NT2/D1 (cell line): ENCODE measurements around the gene RASGRP2.

Experiments used
- DNase-seq: peaks from one replicate; pipeline ENCODE4 v3.0.0-alpha.2; 2011; ENCODE audit warnings: low read depth, low spot score
- H3K27me3 ChIP-seq: 2 replicates; pipeline ENCODE4 v1.6.0; 2011; ENCODE audit warnings: mild to moderate bottlenecking; ENCODE audit not compliant: insufficient read length, insufficient read depth
- H3K36me3 ChIP-seq: 2 replicates; pipeline ENCODE4 v1.6.1; 2011; ENCODE audit warnings: mild to moderate bottlenecking, low read length, mixed read lengths; ENCODE audit not compliant: insufficient read depth, insufficient read length
- H3K4me1 ChIP-seq: 2 replicates; pipeline ENCODE4 v1.5.1; 2011; ENCODE audit not compliant: insufficient read depth, insufficient read length
- H3K4me3 ChIP-seq: 2 replicates; pipeline ENCODE4 v1.5.1; 2011; ENCODE audit warnings: low read depth; ENCODE audit not compliant: insufficient read length
- H3K9ac ChIP-seq: 2 replicates; pipeline ENCODE4 v1.6.0; 2011; ENCODE audit warnings: low read depth; ENCODE audit not compliant: insufficient read length
- H3K9me3 ChIP-seq: 2 replicates; pipeline ENCODE4 v1.5.1; 2011; ENCODE audit warnings: mild to moderate bottlenecking, low read length; ENCODE audit not compliant: insufficient read depth
- SUZ12 ChIP-seq: IDR thresholded peaks from 2 replicates; pipeline ENCODE4 v1.6.1; 2011; ENCODE audit not compliant: insufficient read length, insufficient read depth; ENCODE audit errors: extremely low read depth
- YY1 ChIP-seq: IDR thresholded peaks from 2 replicates; pipeline ENCODE4 v1.6.1; 2011; ENCODE audit not compliant: insufficient read length, insufficient read depth
- ZNF274 ChIP-seq: IDR thresholded peaks from 2 replicates; pipeline ENCODE4 v1.6.1; 2011; ENCODE audit warnings: mild to moderate bottlenecking, low read depth, low read length

RASGRP2 gene

DNA sequence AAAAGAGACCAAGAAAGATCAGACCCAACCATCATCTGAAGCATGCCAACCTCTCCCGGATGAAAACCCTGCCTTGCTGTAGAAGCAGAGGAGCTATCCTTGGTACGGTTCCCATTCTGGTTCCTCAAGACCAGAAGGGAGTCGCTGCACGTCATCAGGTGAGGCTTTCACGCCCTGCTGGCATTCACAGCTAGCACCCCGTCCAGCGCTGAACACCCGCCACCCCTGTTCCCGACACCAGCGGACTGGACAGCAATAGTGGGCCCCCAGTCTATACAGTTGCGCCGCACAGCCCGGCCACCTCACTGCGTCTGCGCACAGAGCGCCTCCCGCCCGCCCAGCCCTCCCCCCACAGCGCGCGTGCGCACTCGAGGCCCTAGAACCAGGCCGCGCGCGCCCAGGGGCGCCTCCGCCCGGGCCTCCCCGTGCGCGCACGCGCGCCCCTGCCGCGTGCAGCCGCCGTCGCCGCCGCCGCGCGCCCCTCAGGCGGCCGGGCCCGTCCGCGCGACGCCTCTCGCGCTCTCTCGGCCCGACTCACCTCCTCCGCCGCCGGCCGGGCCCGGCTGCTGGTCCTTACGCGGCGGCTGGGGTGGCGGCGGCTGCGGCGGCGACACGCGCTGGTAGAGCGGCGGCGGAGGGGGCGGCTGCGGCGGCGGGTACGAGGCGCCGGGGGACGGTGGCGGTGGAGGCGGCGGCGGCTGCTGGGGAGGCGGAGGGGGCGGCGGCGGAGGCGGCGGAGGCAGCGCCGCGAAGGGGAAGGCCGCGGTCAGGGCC, 33.7 kb upstream of the RASGRP2 start:
- TF ChIP-seq ZNF274 (no peak), SUZ12 (no peak), YY1 (no peak)
- Histone ChIP-seq H3K36me3 (peaks cover 59% of the 10 kb centered on the region), H3K4me1 (no peaks in the 10 kb centered on the region)

DNA sequence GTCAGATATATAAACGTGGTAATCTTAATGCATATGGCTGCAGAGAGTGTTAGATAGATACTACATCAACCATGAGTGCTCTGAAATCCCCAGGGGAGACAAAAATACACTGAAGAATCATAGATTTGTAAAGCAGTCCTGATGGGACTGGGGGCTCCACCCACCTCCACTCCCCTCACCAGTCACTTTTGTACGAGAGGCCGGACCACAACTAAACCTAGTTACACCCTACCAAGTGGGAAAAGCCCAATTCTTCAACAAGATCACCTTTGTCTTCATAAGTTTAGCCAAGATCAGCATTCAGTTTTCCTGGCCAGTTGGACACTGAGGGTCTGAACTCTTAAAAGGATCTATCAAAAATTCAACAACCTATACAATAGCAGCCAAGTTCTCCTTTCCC, 32.9 kb upstream of the RASGRP2 start:
- peak overlapping the region; percentile 95 for H3K4me3 ChIP-seq
- no peak for DNase-seq
- no peaks in the 10 kb centered on the region for H3K4me1 ChIP-seq
- H3K9me3 ChIP-seq = no peaks in the 10 kb centered on the region
- TF ChIP-seq ZNF274 = no peak
- no peak for TF ChIP-seq YY1
- TF ChIP-seq SUZ12 = no peak
- no peaks in the 10 kb centered on the region for H3K27me3 ChIP-seq
- peak overlapping the region; percentile 92 for H3K9ac ChIP-seq
- peaks cover 66% of the 10 kb centered on the region for H3K36me3 ChIP-seq

More for the DNA sequence above, 33.7 kb upstream of the RASGRP2 start:
- Histone ChIP-seq H3K9me3 (no peaks in the 10 kb centered on the region), H3K4me3 (peak overlapping the region; percentile 95), H3K27me3 (no peaks in the 10 kb centered on the region), H3K9ac (peak overlapping the region; percentile 92)
- peak; percentile 50 for DNase-seq

GRCh38 chr11:64776425-64776824, 32.5 kb upstream of the RASGRP2 start:
- no peak for TF ChIP-seq SUZ12
- TF ChIP-seq ZNF274 = no peak
- no peak for TF ChIP-seq YY1
- Histone ChIP-seq H3K36me3 (peaks cover 69% of the 10 kb centered on the region), H3K9ac (no peak overlapping the region), H3K4me1 (no peaks in the 10 kb centered on the region), H3K4me3 (peak overlapping the region; percentile 95), H3K27me3 (no peaks in the 10 kb centered on the region), H3K9me3 (no peaks in the 10 kb centered on the region)
- DNase-seq = no peak

DNA sequence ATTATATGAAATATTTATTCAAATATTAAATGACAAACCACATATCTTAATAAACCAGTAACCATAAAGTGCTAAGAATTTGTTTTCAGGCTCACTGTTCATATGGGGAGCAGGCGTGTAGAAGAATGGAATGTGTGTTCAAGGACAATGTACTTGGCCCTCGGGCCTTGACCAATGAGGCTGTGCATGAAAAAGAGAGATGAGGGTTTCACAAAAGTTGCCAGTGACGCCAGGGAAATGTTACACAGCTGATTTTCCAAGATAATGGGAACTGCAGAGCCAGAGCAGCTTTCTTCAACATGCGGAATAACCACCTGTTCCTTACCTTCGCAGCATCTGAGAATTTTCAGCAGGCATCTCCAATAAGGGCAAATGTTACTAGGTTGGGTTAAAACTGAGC, 30.2 kb upstream of the RASGRP2 start:
- H3K9me3 ChIP-seq = no peaks in the 10 kb centered on the region
- no peaks in the 10 kb centered on the region for H3K27me3 ChIP-seq
- no peaks in the 10 kb centered on the region for H3K4me1 ChIP-seq
- peaks cover 84% of the 10 kb centered on the region for H3K36me3 ChIP-seq
- TF ChIP-seq SUZ12 (no peak), ZNF274 (no peak), YY1 (no peak)
- H3K4me3 ChIP-seq = no peak overlapping the region
- H3K9ac ChIP-seq = no peak overlapping the region
- DNase-seq = no peak

GRCh38 chr11:64772303-64773018, 28.5 kb upstream of the RASGRP2 start:
- peaks cover 2% of the 10 kb centered on the region for H3K4me1 ChIP-seq
- DNase-seq = no peak
- no peak overlapping the region for H3K9ac ChIP-seq
- no peak overlapping the region for H3K4me3 ChIP-seq
- no peaks in the 10 kb centered on the region for H3K27me3 ChIP-seq
- H3K36me3 ChIP-seq = peaks cover 99% of the 10 kb centered on the region
- no peak for TF ChIP-seq YY1
- H3K9me3 ChIP-seq = no peaks in the 10 kb centered on the region

- peaks cover 99% of the 10 kb centered on the region for H3K36me3 ChIP-seq
- H3K4me1 ChIP-seq = peaks cover 8% of the 10 kb centered on the region
- DNase-seq = no peak
- H3K27me3 ChIP-seq = no peaks in the 10 kb centered on the region
- TF ChIP-seq YY1 = no peak
- TF ChIP-seq SUZ12 = no peak
- TF ChIP-seq ZNF274 = no peak
- H3K4me3 ChIP-seq = no peak overlapping the region
- no peaks in the 10 kb centered on the region for H3K9me3 ChIP-seq
- H3K9ac ChIP-seq = no peak overlapping the region
Measured at GRCh38 chr11:64771861-64772260, 27.9 kb upstream of the RASGRP2 start.

DNA sequence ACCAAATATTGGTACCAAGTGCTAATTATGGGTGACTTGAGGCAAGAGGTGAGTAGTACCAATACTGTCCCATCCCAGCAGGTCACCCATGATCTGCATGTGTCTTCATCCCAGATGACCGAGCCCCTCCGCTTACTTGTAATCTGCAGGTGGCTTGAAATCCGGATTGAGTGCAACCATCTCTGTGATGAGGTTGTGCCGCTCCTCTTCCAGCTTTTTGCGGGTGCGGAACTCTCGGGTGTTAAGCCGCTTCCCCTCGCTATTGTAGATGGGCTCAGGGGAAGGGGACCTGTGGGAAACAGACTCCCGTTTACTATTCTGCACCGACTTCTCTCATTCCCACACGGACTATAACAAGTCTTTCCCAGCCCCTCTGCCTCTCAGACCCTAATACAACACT, 26.2 kb upstream of the RASGRP2 start:
- no peaks in the 10 kb centered on the region for H3K9me3 ChIP-seq
- TF ChIP-seq YY1 (no peak), SUZ12 (no peak), ZNF274 (no peak)
- peaks cover 97% of the 10 kb centered on the region for H3K36me3 ChIP-seq
- DNase-seq = no peak
- no peaks in the 10 kb centered on the region for H3K27me3 ChIP-seq
- no peak overlapping the region for H3K4me3 ChIP-seq
- peaks cover 12% of the 10 kb centered on the region for H3K4me1 ChIP-seq
- no peak overlapping the region for H3K9ac ChIP-seq
